ENCODE data around the gene GTF2A1. TPM values are rescaled to one million over a fixed set of nuclear protein-coding genes. Genes with fewer than 3 reads are reported as not detected.
"Not testable (repeated sequence)": the region's sequence is repeated elsewhere in the genome, so short reads cannot be mapped to it uniquely, and the experiment has no call there.

GTF2A1 gene
- total RNA-seq, 1 experiment from 2014 or later = 34.4 TPM

- intact Hi-C loops (cut with micrococcal nuclease; ENCODE audit: unreplicated experiment) = no loop called here
- in situ Hi-C loops (cut with HindIII; ENCODE audit: low pct_unique_long_range_greater_than_20kb, low sequenced_read_pairs) = no loop called here
- DNase-seq (ENCODE audit: low read depth, low spot score) (no peak), ATAC-seq (no peak)
- H3K36me3 ChIP-seq (ENCODE audit: control insufficient read depth, insufficient read depth, low read length) = no peaks in the 10 kb centered on the region
- H3K9me3 ChIP-seq (ENCODE audit: control insufficient read depth, insufficient read depth, low read depth, low read length) = no peaks in the 10 kb centered on the region
- ChIA-PET CTCF (no interaction called here), POLR2A (no interaction called here)
- no peaks in the 10 kb centered on the region for H3K27me3 ChIP-seq (ENCODE audit: control insufficient read depth, insufficient read depth, low read length)
- no TSS peak for BruUV-seq (replicated peaks)
- H3K27ac ChIP-seq (ENCODE audit: low read length) = no peak overlapping the region
- TF ChIP-seq CTCF (IDR thresholded peaks at IDR 0.05) (no peak), POLR2AphosphoS5 (IDR thresholded peaks at IDR 0.05; ENCODE audit: low read depth, low read length) (no peak), REST (IDR thresholded peaks at IDR 0.05; ENCODE audit: insufficient read depth in 1 of 2, low read depth in 2 of 2, low read length in 1 of 2) (no peak), SIN3A (IDR thresholded peaks at IDR 0.05; ENCODE audit: borderline replicate concordance, insufficient read depth, low read depth, low read length) (no peak), TCF7L2 (IDR thresholded peaks at IDR 0.05; ENCODE audit: low read depth, low read length) (no peak)
- H3K4me1 ChIP-seq (ENCODE audit: control insufficient read depth, insufficient read depth, low read length) = no peaks in the 10 kb centered on the region
- H3K4me3 ChIP-seq (ENCODE audit: low read depth in 2 of 2, low read length in 2 of 2) = no peak overlapping the region
Measured at GRCh38 chr14:81243499-81243898, 22.7 kb upstream of the GTF2A1 start.

- intact Hi-C loops (cut with micrococcal nuclease; ENCODE audit: unreplicated experiment); POLR2A ChIA-PET; H3K4me3 ChIP-seq (ENCODE audit: low read depth in 2 of 2, low read length in 2 of 2); H3K36me3 ChIP-seq (ENCODE audit: control insufficient read depth, insufficient read depth, low read length); ATAC-seq; in situ Hi-C loops (cut with HindIII; ENCODE audit: low pct_unique_long_range_greater_than_20kb, low sequenced_read_pairs); H3K27ac ChIP-seq (ENCODE audit: low read length); CTCF ChIA-PET; H3K27me3 ChIP-seq (ENCODE audit: control insufficient read depth, insufficient read depth, low read length); H3K4me1 ChIP-seq (ENCODE audit: control insufficient read depth, insufficient read depth, low read length); BruUV-seq (replicated peaks); H3K9me3 ChIP-seq (ENCODE audit: control insufficient read depth, insufficient read depth, low read depth, low read length); DNase-seq (ENCODE audit: low read depth, low spot score): not testable (repeated sequence)
Measured at GRCh38 chr14:81236849-81237248, 16.1 kb upstream of the GTF2A1 start.

- TF ChIP-seq POLR2AphosphoS5 (IDR thresholded peaks at IDR 0.05; ENCODE audit: low read depth, low read length) (no peak), CTCF (IDR thresholded peaks at IDR 0.05) (no peak), TCF7L2 (IDR thresholded peaks at IDR 0.05; ENCODE audit: low read depth, low read length) (no peak), REST (IDR thresholded peaks at IDR 0.05; ENCODE audit: insufficient read depth in 1 of 2, low read depth in 2 of 2, low read length in 1 of 2) (no peak), SIN3A (IDR thresholded peaks at IDR 0.05; ENCODE audit: borderline replicate concordance, insufficient read depth, low read depth, low read length) (no peak)
Measured at GRCh38 chr14:81236138-81236537, 15.4 kb upstream of the GTF2A1 start.

More at GRCh38 chr14:81236138-81236537, 15.4 kb upstream of the GTF2A1 start:
- no TSS peak for BruUV-seq (replicated peaks)
- DNase-seq (ENCODE audit: low read depth, low spot score) (no peak), ATAC-seq (no peak)
- POLR2A ChIA-PET = no interaction called here
- intact Hi-C loops (cut with micrococcal nuclease; ENCODE audit: unreplicated experiment) (no loop called here), in situ Hi-C loops (cut with HindIII; ENCODE audit: low pct_unique_long_range_greater_than_20kb, low sequenced_read_pairs) (no loop called here)
- Histone ChIP-seq H3K4me1 (ENCODE audit: control insufficient read depth, insufficient read depth, low read length) (no peaks in the 10 kb centered on the region), H3K27ac (ENCODE audit: low read length) (no peak overlapping the region), H3K27me3 (ENCODE audit: control insufficient read depth, insufficient read depth, low read length) (no peaks in the 10 kb centered on the region), H3K4me3 (ENCODE audit: low read depth in 2 of 2, low read length in 2 of 2) (no peak overlapping the region), H3K9me3 (ENCODE audit: control insufficient read depth, insufficient read depth, low read depth, low read length) (no peaks in the 10 kb centered on the region), H3K36me3 (ENCODE audit: control insufficient read depth, insufficient read depth, low read length) (no peaks in the 10 kb centered on the region)
- CTCF ChIA-PET = no interaction called here

All from Panc1 (cell line).